Vagina (tissue), 2 donors: ENCODE results near the gene CWC22.

Source experiments
- CTCF ChIP-seq, 3 experiments: fragments of 450-650 bp in 2 of 3; fragments of 200-600 bp in 1 of 3; sonication (generic) in 1 of 3; IDR thresholded peaks; one replicate each; pipeline ENCODE4 v1.5.1; 2017 to 2019; ENCODE audit warnings: antibody characterized with exemption in 3 of 3, mild to moderate bottlenecking in 2 of 3, moderate library complexity in 2 of 3
- POLR2AphosphoS5 ChIP-seq, 2 donors: sonication (generic); formaldehyde crosslinking; IDR thresholded peaks; one replicate each; pipeline ENCODE4 v1.9.0; 2017; ENCODE audit warnings: antibody characterized with exemption in 2 of 2, mild to moderate bottlenecking in 2 of 2, low read depth in 1 of 2; ENCODE audit not compliant: insufficient read depth in 1 of 2

- TF ChIP-seq CTCF (IDR thresholded peaks at IDR 0.05) = no peak
- no peak for TF ChIP-seq POLR2AphosphoS5 (IDR thresholded peaks at IDR 0.05; ENCODE audit: insufficient read depth in 1 of 2, low read depth in 1 of 2)
Observed at GRCh38 chr2:179898873-179899272, 108.2 kb downstream of the CWC22 start.
